ENCODE measurements around the gene CHD2.
"Not testable (repeated sequence)": the region's sequence is repeated elsewhere in the genome, so short reads cannot be mapped to it uniquely, and the experiment has no call there.

Gene CHD2

DNA sequence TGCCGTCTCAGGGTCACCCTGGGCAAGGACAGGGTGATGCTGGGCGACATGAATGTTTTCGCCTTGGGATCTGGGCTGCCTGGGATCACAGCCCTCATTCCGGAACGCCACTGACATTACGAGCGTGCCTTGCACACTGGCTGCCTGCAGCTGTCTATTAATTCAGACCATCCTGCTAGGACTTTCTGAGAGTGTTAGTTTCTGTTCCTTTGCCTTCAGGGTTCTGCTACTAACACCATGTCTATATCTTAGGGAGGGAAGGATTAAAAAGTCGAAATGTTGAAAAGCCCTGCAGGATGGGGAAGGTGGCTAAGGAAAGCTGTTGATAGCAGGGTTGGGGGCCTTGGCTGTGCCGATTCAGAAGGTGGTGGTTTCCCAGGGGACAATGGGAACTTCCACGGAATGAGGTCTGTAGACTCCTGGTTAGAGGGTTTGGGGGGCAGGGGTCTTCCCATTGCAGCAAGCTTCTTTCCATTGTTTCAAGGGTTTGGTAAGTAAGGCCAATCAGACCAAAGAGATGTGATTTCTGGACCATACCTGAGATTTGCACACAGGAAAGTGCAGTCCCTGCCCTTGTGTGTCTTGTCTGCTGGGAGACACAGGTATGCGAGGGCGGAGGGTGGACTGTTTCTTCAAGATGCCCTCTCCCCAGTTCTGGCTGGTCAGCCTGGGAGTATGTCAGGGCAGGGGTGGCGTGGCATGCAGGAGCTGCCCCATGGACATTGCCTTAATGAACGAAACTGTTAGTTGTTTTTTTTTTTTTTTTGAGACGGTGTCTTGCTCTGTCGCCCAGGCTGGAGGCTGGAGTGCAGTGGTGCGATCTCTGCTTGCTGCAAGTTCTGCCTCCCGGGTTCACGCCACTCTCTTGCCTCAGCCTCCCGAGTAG is 137.9 kb downstream of the CHD2 start:
- H3K27me3 ChIP-seq (ENCODE audit: insufficient read depth, low read depth): no peaks in the 10 kb centered on the region
- no peaks in the 10 kb centered on the region for H3K79me2 ChIP-seq (ENCODE audit: insufficient read depth, low read depth)
- H2AFZ ChIP-seq (ENCODE audit: low read depth): no peak overlapping the region
- TF ChIP-seq, protein P1, sequence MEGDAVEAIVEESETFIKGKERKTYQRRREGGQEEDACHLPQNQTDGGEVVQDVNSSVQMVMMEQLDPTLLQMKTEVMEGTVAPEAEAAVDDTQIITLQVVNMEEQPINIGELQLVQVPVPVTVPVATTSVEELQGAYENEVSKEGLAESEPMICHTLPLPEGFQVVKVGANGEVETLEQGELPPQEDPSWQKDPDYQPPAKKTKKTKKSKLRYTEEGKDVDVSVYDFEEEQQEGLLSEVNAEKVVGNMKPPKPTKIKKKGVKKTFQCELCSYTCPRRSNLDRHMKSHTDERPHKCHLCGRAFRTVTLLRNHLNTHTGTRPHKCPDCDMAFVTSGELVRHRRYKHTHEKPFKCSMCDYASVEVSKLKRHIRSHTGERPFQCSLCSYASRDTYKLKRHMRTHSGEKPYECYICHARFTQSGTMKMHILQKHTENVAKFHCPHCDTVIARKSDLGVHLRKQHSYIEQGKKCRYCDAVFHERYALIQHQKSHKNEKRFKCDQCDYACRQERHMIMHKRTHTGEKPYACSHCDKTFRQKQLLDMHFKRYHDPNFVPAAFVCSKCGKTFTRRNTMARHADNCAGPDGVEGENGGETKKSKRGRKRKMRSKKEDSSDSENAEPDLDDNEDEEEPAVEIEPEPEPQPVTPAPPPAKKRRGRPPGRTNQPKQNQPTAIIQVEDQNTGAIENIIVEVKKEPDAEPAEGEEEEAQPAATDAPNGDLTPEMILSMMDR (conservative IDR thresholded peaks at IDR 0.05; ENCODE audit: low read depth, low read length): no peak
- no peak overlapping the region for H3K9ac ChIP-seq
- no peaks in the 10 kb centered on the region for H3K36me3 ChIP-seq (ENCODE audit: insufficient read depth)
- no peak overlapping the region for H3K4me2 ChIP-seq
- no peak overlapping the region for H3K27ac ChIP-seq
- H3K4me3 ChIP-seq (IDR thresholded peaks at IDR 0.05; ENCODE audit: insufficient read depth, low read depth, low read length): no peak overlapping the region
- H3K4me1 ChIP-seq (ENCODE audit: low read depth, poor library complexity, severe bottlenecking): no peaks in the 10 kb centered on the region
- H4K20me1 ChIP-seq (ENCODE audit: insufficient read depth): no peaks in the 10 kb centered on the region

DNA sequence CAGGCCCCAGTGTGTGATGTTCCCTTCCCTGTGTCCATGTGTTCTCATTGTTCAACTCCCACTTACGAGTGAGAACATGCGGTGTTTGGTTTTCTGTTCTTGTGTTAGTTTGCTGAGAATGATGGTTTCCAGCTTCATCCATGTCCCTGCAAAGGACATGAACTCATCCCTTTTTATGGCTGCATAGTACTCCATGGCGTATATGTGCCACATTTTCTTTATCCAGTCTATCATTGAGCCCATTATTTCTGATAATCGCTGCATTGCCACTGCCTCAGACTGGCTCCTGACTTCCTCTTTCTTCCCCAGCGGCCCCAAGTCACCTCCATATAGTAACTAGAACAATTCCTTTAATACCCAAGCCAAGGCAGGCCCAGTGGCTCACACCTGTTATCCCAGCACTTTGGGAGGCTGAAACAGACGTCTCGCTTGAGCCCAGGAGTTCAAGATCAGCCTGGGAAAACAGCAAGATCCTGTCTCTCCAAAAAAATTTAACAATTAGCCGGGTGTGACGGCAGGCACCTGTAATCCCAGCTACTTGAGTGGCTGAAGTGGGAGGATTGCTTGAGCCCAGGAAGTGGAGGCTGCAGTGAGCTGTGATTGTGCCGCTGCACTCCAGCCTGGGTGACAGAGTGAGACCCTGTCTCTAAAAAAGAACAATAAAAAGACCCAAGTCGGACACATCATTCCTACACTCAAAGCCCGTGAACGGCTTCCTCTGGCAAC is 139.6 kb downstream of the CHD2 start:
- H3K79me2 ChIP-seq (ENCODE audit: insufficient read depth, low read depth); H3K4me1 ChIP-seq (ENCODE audit: low read depth, poor library complexity, severe bottlenecking); H3K27me3 ChIP-seq (ENCODE audit: insufficient read depth, low read depth); H4K20me1 ChIP-seq (ENCODE audit: insufficient read depth); H3K4me3 ChIP-seq (IDR thresholded peaks at IDR 0.05; ENCODE audit: insufficient read depth, low read depth, low read length); H3K27ac ChIP-seq; H3K36me3 ChIP-seq (ENCODE audit: insufficient read depth); H2AFZ ChIP-seq (ENCODE audit: low read depth); H3K9ac ChIP-seq; H3K4me2 ChIP-seq: not testable (repeated sequence)

DNA sequence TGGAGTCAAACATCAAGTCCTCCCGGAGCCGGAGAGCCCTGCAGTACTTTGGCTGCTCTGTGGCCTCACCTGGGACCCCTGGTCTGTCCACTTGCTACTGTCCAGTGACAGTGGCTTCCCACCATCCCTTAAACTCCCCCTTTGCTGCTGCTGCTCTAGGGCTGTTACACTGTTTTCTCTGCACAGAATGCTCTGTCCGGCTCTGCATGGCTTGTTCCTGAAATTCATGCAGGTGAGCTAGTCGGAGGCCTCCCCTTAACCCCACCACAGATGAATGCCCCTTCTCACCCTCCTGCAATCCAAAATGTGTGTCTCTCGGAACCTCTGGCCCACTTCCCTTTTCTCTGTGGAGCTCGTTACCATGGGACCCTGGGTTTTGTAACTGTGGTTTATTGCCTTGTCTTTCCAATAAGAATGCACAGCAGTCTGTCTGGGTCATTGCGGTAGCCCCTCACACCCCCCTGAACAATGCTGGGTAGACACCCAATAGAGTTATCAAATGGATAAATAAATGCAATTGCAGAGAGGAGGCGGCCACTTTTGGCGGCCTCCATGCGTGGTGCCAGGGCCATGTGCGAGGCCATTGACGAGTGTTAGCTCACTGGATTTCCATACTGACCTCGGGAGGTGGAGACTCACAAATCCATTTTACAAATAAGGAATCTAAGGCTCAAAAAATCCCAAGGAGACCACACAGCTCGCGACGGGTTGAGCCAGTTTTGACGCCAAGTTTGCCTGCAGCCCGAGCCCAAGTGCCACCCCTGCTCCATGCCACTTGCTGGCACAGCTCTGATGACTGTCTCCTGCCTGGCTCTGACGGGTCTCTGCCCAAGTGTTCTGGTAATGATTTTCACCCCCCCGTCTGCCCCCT is 140.4 kb downstream of the CHD2 start:
- H3K27me3 ChIP-seq (ENCODE audit: insufficient read depth, low read depth): no peaks in the 10 kb centered on the region
- no peak overlapping the region for H3K4me3 ChIP-seq (IDR thresholded peaks at IDR 0.05; ENCODE audit: insufficient read depth, low read depth, low read length)
- no peak overlapping the region for H2AFZ ChIP-seq (ENCODE audit: low read depth)
- H3K27ac ChIP-seq: no peak overlapping the region
- no peaks in the 10 kb centered on the region for H3K36me3 ChIP-seq (ENCODE audit: insufficient read depth)
- H3K9ac ChIP-seq: no peak overlapping the region
- no peaks in the 10 kb centered on the region for H4K20me1 ChIP-seq (ENCODE audit: insufficient read depth)
- no peaks in the 10 kb centered on the region for H3K79me2 ChIP-seq (ENCODE audit: insufficient read depth, low read depth)
- TF ChIP-seq, protein P1 (conservative IDR thresholded peaks at IDR 0.05; ENCODE audit: low read depth, low read length): no peak
- no peak overlapping the region for H3K4me2 ChIP-seq
- no peaks in the 10 kb centered on the region for H3K4me1 ChIP-seq (ENCODE audit: low read depth, poor library complexity, severe bottlenecking)

DNA sequence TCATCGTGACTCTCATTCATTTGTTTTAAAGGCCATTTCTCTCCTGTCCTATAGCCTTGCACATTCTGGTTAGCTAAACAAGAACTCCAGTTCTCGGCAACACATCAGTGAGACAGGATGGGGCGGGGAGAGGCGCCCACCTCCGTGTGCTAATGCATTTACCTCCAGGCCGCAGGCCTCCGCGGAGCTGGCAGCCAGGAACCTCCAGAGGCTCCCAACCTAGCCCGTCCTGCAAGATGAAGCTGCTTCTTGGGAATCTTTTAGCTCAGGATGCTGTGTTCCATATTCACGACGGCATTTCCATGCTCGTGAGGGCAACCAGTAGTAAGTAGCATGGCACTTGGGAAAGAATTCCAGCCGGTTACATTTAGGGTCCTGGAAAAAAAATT is 141.0 kb downstream of the CHD2 start:
- Histone ChIP-seq H3K27ac (no peak overlapping the region), H2AFZ (ENCODE audit: low read depth) (no peak overlapping the region), H3K4me3 (IDR thresholded peaks at IDR 0.05; ENCODE audit: insufficient read depth, low read depth, low read length) (no peak overlapping the region)

More for the DNA sequence above, 141.0 kb downstream of the CHD2 start:
- Histone ChIP-seq H4K20me1 (ENCODE audit: insufficient read depth) (no peaks in the 10 kb centered on the region), H3K4me1 (ENCODE audit: low read depth, poor library complexity, severe bottlenecking) (no peaks in the 10 kb centered on the region), H3K4me2 (no peak overlapping the region), H3K79me2 (ENCODE audit: insufficient read depth, low read depth) (no peaks in the 10 kb centered on the region), H3K36me3 (ENCODE audit: insufficient read depth) (no peaks in the 10 kb centered on the region), H3K27me3 (ENCODE audit: insufficient read depth, low read depth) (no peaks in the 10 kb centered on the region), H3K9ac (no peak overlapping the region)
- TF ChIP-seq, protein P1 (conservative IDR thresholded peaks at IDR 0.05; ENCODE audit: low read depth, low read length): no peak
